HCT116 (cell line): Measurements from ENCODE around the gene OTUB2. TPM values are rescaled to one million over a fixed set of nuclear protein-coding genes. Genes with fewer than 3 reads are reported as not detected.

Source experiments
- ATAC-seq: fragments of 200-7000 bp; cut with Tn5 transposase; 2 replicates; pipeline ENCODE4 v1.9.1; 2020; ENCODE audit warnings: mild to moderate bottlenecking, moderate library complexity
- BruUV-seq: library from RNA; stranded (reverse); fragments of 400-500 nt; replicated peaks from 2 replicates; lab custom pipeline; 2021; lab: Mats Ljungman, UMichigan
- CTCF ChIA-PET: fragments of 300-600 bp; sonication (Branson Sonifier 250); formaldehyde crosslinking; loops from one replicate; lab custom pipeline; 2021; ENCODE audit warnings: antibody characterized with exemption; lab: Charles Lee
- POLR2A ChIA-PET: fragments of 300-600, 350-600 bp; sonication (Branson Sonifier 250); formaldehyde crosslinking; loops from one replicate; lab custom pipeline; 2021; ENCODE audit warnings: antibody characterized with exemption; lab: Charles Lee
- RAD21 ChIA-PET, 2 experiments: fragments of 300-600 bp; sonication (Branson Sonifier 250); formaldehyde crosslinking; loops; one replicate each; lab custom pipeline; 2023; ENCODE audit warnings: low total read pairs in 2 of 2; ENCODE audit not compliant: uncharacterized antibody in 2 of 2, unreplicated experiment in 2 of 2, low non-redundant PET in 1 of 2; lab: Charles Lee
- DNase-seq: peaks from one replicate; pipeline ENCODE4 v3.0.0-alpha.2; 2010; ENCODE audit warnings: low read depth, low spot score
- H2AFZ ChIP-seq: fragments of 200-600 bp; shearing (Covaris generic), sonication (generic); 2 replicates; pipeline ENCODE4 v1.6.1; 2017; ENCODE audit warnings: low read depth, mixed run types, mixed read lengths, antibody characterized with exemption, low read length; ENCODE audit not compliant: poor library complexity, severe bottlenecking
- H3K27ac ChIP-seq: 2 replicates; pipeline ENCODE4 v1.5.1; 2012; ENCODE audit warnings: low read depth, low read length
- H3K27me3 ChIP-seq: fragments of 200-600 bp; sonication (generic); 2 replicates; pipeline ENCODE4 v1.6.1; 2016; ENCODE audit warnings: mixed run types, low read length, mixed read lengths; ENCODE audit not compliant: insufficient read depth
- H3K36me3 ChIP-seq, 2 experiments: fragments of 200-500 bp in 1 of 2; fragments of 200-600 bp in 1 of 2; sonication (Bioruptor generic) in 1 of 2; sonication (generic) in 1 of 2; 2 replicates each; pipeline versions ENCODE4 v1.5.1 to v1.6.1; 2014 to 2016; ENCODE audit warnings: low read length in 2 of 2, inconsistent platforms in 1 of 2, mixed read lengths in 1 of 2, mixed run types in 1 of 2; ENCODE audit not compliant: insufficient read depth in 2 of 2, control insufficient read depth in 1 of 2
- H3K4me1 ChIP-seq, 2 experiments: fragments of 200-600 bp in 1 of 2; sonication (generic) in 1 of 2; 2 replicates each; pipeline versions ENCODE4 v1.5.1 to v1.6.1; 2012 to 2017; ENCODE audit warnings: low read length in 2 of 2, inconsistent platforms in 1 of 2, mild to moderate bottlenecking in 1 of 2, mixed read lengths in 1 of 2, mixed run types in 1 of 2, moderate library complexity in 1 of 2; ENCODE audit not compliant: insufficient read depth in 2 of 2, control insufficient read depth in 1 of 2
- H3K4me2 ChIP-seq: fragments of 200-600 bp; sonication (generic); 2 replicates; pipeline ENCODE4 v1.6.1; 2017; ENCODE audit warnings: mixed run types, low read length, mixed read lengths
- H3K4me3 ChIP-seq, 2 experiments: fragments of 200-600 bp in 1 of 2; sonication (generic) in 1 of 2; replicated peaks in 1 of 2; 2 replicates each; pipeline ENCODE4 v1.5.1; 2011 to 2016; ENCODE audit warnings: low read length in 2 of 2, control low read depth in 1 of 2, low read depth in 1 of 2, mild to moderate bottlenecking in 1 of 2, mixed read lengths in 1 of 2, mixed run types in 1 of 2
- H3K79me2 ChIP-seq: fragments of 200-600 bp; sonication (generic); 2 replicates; pipeline ENCODE4 v1.6.1; 2017; ENCODE audit warnings: mild to moderate bottlenecking, mixed run types, low read length, moderate library complexity, mixed read lengths; ENCODE audit not compliant: insufficient read depth
- H3K9ac ChIP-seq: fragments of 200-600 bp; sonication (generic); 2 replicates; pipeline ENCODE4 v1.6.1; 2016; ENCODE audit warnings: low read length, mixed read lengths
- H3K9me2 ChIP-seq: fragments of 200-600 bp; sonication (generic), shearing (Covaris generic); 2 replicates; pipeline ENCODE4 v1.6.1; 2017; ENCODE audit warnings: mixed run types, mild to moderate bottlenecking, moderate library complexity; ENCODE audit not compliant: insufficient read depth
- H3K9me3 ChIP-seq, 2 experiments: fragments of 200-500 bp in 1 of 2; fragments of 200-600 bp in 1 of 2; sonication (Bioruptor generic) in 1 of 2; sonication (generic) in 1 of 2; 2 replicates each; pipeline ENCODE4 v1.6.1; 2014 to 2017; ENCODE audit warnings: low read length in 2 of 2, mixed read lengths in 2 of 2, inconsistent platforms in 1 of 2, low read depth in 1 of 2, mild to moderate bottlenecking in 1 of 2, mixed run types in 1 of 2, moderate library complexity in 1 of 2; ENCODE audit not compliant: control insufficient read depth in 1 of 2, insufficient read depth in 1 of 2
- H4K20me1 ChIP-seq: fragments of 200-600 bp; sonication (generic), shearing (Covaris generic); 2 replicates; pipeline ENCODE4 v1.6.1; 2017; ENCODE audit warnings: mixed run types, mild to moderate bottlenecking, moderate library complexity; ENCODE audit not compliant: insufficient read depth
- CBX3 ChIP-seq: IDR thresholded peaks from 2 replicates; pipeline ENCODE4 v1.6.1; 2012; ENCODE audit warnings: low read depth
- CEBPB ChIP-seq: IDR thresholded peaks from 2 replicates; pipeline ENCODE4 v1.6.1; 2012; ENCODE audit warnings: low read depth
- CTCF ChIP-seq, 3 experiments: fragments of 200-600 bp in 1 of 3; sonication (generic) in 1 of 3; IDR thresholded peaks in 2 of 3; conservative IDR thresholded peaks in 1 of 3; 2 replicates each; pipeline ENCODE4 v1.5.1; 2012 to 2017; ENCODE audit warnings: low read depth in 2 of 3, low read length in 2 of 3, antibody characterized with exemption in 1 of 3, borderline replicate concordance in 1 of 3, control low read depth in 1 of 3, mild to moderate bottlenecking in 1 of 3, mixed read lengths in 1 of 3, mixed run types in 1 of 3, moderate library complexity in 1 of 3; ENCODE audit not compliant: insufficient read depth in 1 of 3
- EGR1 ChIP-seq: IDR thresholded peaks from 2 replicates; pipeline ENCODE4 v1.6.1; 2012; ENCODE audit warnings: low read depth
- EZH2phosphoT487 ChIP-seq: fragments of 200-600 bp; IDR thresholded peaks from 2 replicates; pipeline ENCODE4 v1.6.1; 2018; ENCODE audit warnings: antibody characterized with exemption, borderline replicate concordance
- FOSL1 ChIP-seq: IDR thresholded peaks from 2 replicates; pipeline ENCODE4 v1.6.1; 2012; ENCODE audit warnings: low read depth
- MAX ChIP-seq: IDR thresholded peaks from 2 replicates; pipeline ENCODE4 v1.6.1; 2012
- POLR2A ChIP-seq: IDR thresholded peaks from 2 replicates; pipeline ENCODE4 v1.7.0; 2011; ENCODE audit warnings: borderline replicate concordance; ENCODE audit not compliant: insufficient read depth, insufficient read length; ENCODE audit errors: extremely low read depth
- RAD21 ChIP-seq: IDR thresholded peaks from 2 replicates; pipeline ENCODE4 v1.6.1; 2012; ENCODE audit warnings: low read depth, mild to moderate bottlenecking
- SIN3A ChIP-seq: IDR thresholded peaks from 2 replicates; pipeline ENCODE4 v1.6.1; 2012; ENCODE audit warnings: low read depth
- SP1 ChIP-seq: IDR thresholded peaks from 2 replicates; pipeline ENCODE4 v1.6.1; 2012; ENCODE audit warnings: low read depth
- SRF ChIP-seq: IDR thresholded peaks from 2 replicates; pipeline ENCODE4 v1.6.1; 2012; ENCODE audit warnings: low read depth
- ZBTB33 ChIP-seq: IDR thresholded peaks from 2 replicates; pipeline ENCODE4 v1.6.1; 2011; ENCODE audit warnings: mild to moderate bottlenecking, low read length, moderate library complexity; ENCODE audit not compliant: insufficient replicate concordance; ENCODE audit errors: extremely low read depth
- ZFX ChIP-seq: fragments of 450-650 bp; IDR thresholded peaks from 2 replicates; pipeline ENCODE4 v1.6.1; 2017
- intact Hi-C: fragments of 100-400 bp; cut with micrococcal nuclease; formaldehyde crosslinking; loops from 2 replicates; pipeline ENCODE4 v1.10.0; 2022
- total RNA-seq: library from RNA; stranded (reverse); gene quantifications from one replicate; pipeline ENCODE4 v1.2.1, GENCODE V29; 2021; ENCODE audit not compliant: unreplicated experiment

Gene OTUB2
- total RNA-seq, 1 experiment from 2014 or later = 6.6 TPM

- H3K27ac ChIP-seq = no peak overlapping the region
Observed at GRCh38 chr14:94022532-94023411, 3.4 kb upstream of the OTUB2 start.

More at GRCh38 chr14:94022532-94023411, 3.4 kb upstream of the OTUB2 start:
- Histone ChIP-seq H3K4me3 (no peak overlapping the region), H3K27me3 (no peaks in the 10 kb centered on the region), H3K4me2 (no peak overlapping the region), H2AFZ (no peak overlapping the region), H3K79me2 (no peaks in the 10 kb centered on the region; the same call in 1 of the 2 replicates), H3K9me2 (no peaks in the 10 kb centered on the region), H3K9me3 (no peaks in the 10 kb centered on the region), H3K9ac (no peak overlapping the region), H4K20me1 (no peaks in the 10 kb centered on the region), H3K4me1 (peaks cover 15 to 42% of the 10 kb centered on the region in 2 experiments), H3K36me3 (no peaks in the 10 kb centered on the region)
- TF ChIP-seq CBX3 (no peak), FOSL1 (no peak), CTCF (IDR thresholded peaks at IDR 0.05 in 2 of 3, conservative IDR thresholded peaks at IDR 0.05 in 1 of 3; ENCODE audit: borderline replicate concordance in 1 of 3, insufficient read depth in 1 of 3, low read depth in 2 of 3, low read length in 2 of 3) (no peak), SP1 (no peak), ZBTB33 (no peak), RAD21 (no peak), SRF (no peak), EZH2phosphoT487 (no peak), CEBPB (no peak), ZFX (no peak), MAX (no peak), EGR1 (no peak), POLR2A (no peak), SIN3A (no peak)
- ATAC-seq = no peak
- POLR2A ChIA-PET = no interaction called here
- no peak for DNase-seq
- BruUV-seq = no TSS peak
- CTCF ChIA-PET = interaction anchor here (1.6 kb wide), 1 partner anchor 121 kb away, joined by 3 read pairs; no protein-coding TSS in a partner anchor
- intact Hi-C loops = no loop called here
- RAD21 ChIA-PET = no interaction called here
